Right lobe of liver (tissue), 6 donors: Measurements from ENCODE around the gene TTI1. TPM values are rescaled to one million over a fixed set of nuclear protein-coding genes. Genes with fewer than 3 reads are reported as not detected.
A peak's percentile ranks its signal among the peaks of the same experiment; 100 is the strongest.

Experiments
- ATAC-seq, 4 donors: fragments of 200-7000 bp; cut with Tn5 transposase; one replicate each; pipeline ENCODE4 v1.9.1; 2020; ENCODE audit warnings: mild to moderate bottlenecking in 4 of 4, moderate library complexity in 4 of 4
- DNase-seq, 3 donors: peaks; one replicate each; pipeline ENCODE4 v3.0.0-alpha.2; 2020
- H3K27ac ChIP-seq, 3 donors: fragments of 200-600 bp; one replicate each; pipeline ENCODE4 v1.8.0; 2022
- H3K27me3 ChIP-seq, 2 donors: fragments of 200-600 bp; one replicate each; pipeline ENCODE4 v1.8.0; 2022
- H3K36me3 ChIP-seq, 4 donors: fragments of 200-600 bp; sonication (generic) in 1 of 4; one replicate each; pipeline versions ENCODE4 v1.5.1 to v1.8.0; 2017 to 2022; ENCODE audit warnings: control low read depth in 1 of 4
- H3K4me1 ChIP-seq, 4 donors: fragments of 200-600 bp; sonication (generic) in 1 of 4; one replicate each; pipeline versions ENCODE4 v1.5.1 to v1.8.0; 2017 to 2022; ENCODE audit warnings: control low read depth in 1 of 4
- H3K4me3 ChIP-seq, 3 donors: fragments of 200-600 bp; one replicate each; pipeline ENCODE4 v1.8.0; 2022
- H3K9me3 ChIP-seq, 4 donors: fragments of 200-600 bp; sonication (generic) in 1 of 4; one replicate each; pipeline versions ENCODE4 v1.5.1 to v1.8.0; 2017 to 2022; ENCODE audit warnings: control low read depth in 1 of 4
- POLR2A ChIP-seq: fragments of 450-650 bp; IDR thresholded peaks from one replicate; pipeline ENCODE4 v1.6.1; 2017; ENCODE audit warnings: antibody characterized with exemption, mild to moderate bottlenecking
- WGBS: methylation state at CpG from one replicate; pipeline ENCODE4 v1.1.6; 2018; ENCODE audit warnings: low coverage, low lambda C conversion rate; ENCODE audit not compliant: insufficient coverage; ENCODE audit errors: missing lambda C conversion rate; 5-methylcytosine and 5-hydroxymethylcytosine counted together
- intact Hi-C, 2 donors: fragments of 100-400 bp; cut with DNase I; formaldehyde crosslinking; loops; one replicate each; pipeline versions ENCODE4 v1.11.2 to v1.14.1; 2022
- total RNA-seq, 6 experiments: library from RNA; depleted of rRNA in 2 of 6; stranded (reverse); fragments of >200 nt in 2 of 6; fragmentation: NEBNext Ultra II Directional in 3 of 6; extraction: Animal tissue kit (Norgen Biotek cat#: 25700) in 3 of 6; gene quantifications; one replicate each; pipeline versions ENCODE4 v1.1.0 to v1.2.4, GENCODE V29; 2016 to 2023
- TF ChIP-seq, protein P1 (sequence below), 4 donors: fragments of 200-600 bp in 3 of 4; fragments of 450-650 bp in 1 of 4; IDR thresholded peaks; one replicate each; pipeline versions ENCODE4 v1.5.1 to v1.8.0; 2016 to 2022; ENCODE audit warnings: antibody characterized with exemption in 4 of 4, mild to moderate bottlenecking in 2 of 4
- donor health status: DM: no; HTN: yes; CAD: no.
- donor health status: DM: no; HTN: no; CAD: no.
- donor health status: DM: no; HTN: no; CAD: no.
- donor health status: DM: no; HTN: yes; CAD: no.
- donor health status: DM: no; HTN: yes; CAD: no.

TTI1 gene
- total RNA-seq, 6 experiments from 2014 or later = 8.6 to 14.3 (median 11.3) TPM

DNA sequence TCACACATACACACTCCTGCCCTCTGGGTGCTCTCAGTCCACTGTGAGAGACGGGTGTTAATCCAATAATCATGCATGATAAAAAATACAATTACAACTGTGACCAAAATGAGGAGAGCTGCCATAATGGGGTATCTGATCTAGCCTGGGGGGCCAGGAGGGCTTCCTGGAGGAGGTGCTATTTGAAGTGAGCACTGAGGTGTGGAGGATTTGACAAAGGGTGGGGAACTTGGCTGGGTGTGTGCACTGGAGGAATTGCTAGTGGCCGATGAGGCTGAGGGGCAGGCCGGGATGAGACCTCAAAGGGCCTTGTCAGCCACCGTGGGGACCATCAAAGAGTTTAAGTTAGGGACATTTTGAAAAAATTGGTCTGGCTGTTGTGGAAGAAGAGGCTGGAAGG lies 95.6 kb downstream of the TTI1 start:
- ATAC-seq (no peak), DNase-seq (no peak)
- intact Hi-C loops = no loop called here
- no peak overlapping the region for H3K27ac ChIP-seq
- H3K9me3 ChIP-seq = no peaks in the 10 kb centered on the region
- H3K36me3 ChIP-seq = no peaks in the 10 kb centered on the region
- no peak for TF ChIP-seq POLR2A
- TF ChIP-seq, protein P1, sequence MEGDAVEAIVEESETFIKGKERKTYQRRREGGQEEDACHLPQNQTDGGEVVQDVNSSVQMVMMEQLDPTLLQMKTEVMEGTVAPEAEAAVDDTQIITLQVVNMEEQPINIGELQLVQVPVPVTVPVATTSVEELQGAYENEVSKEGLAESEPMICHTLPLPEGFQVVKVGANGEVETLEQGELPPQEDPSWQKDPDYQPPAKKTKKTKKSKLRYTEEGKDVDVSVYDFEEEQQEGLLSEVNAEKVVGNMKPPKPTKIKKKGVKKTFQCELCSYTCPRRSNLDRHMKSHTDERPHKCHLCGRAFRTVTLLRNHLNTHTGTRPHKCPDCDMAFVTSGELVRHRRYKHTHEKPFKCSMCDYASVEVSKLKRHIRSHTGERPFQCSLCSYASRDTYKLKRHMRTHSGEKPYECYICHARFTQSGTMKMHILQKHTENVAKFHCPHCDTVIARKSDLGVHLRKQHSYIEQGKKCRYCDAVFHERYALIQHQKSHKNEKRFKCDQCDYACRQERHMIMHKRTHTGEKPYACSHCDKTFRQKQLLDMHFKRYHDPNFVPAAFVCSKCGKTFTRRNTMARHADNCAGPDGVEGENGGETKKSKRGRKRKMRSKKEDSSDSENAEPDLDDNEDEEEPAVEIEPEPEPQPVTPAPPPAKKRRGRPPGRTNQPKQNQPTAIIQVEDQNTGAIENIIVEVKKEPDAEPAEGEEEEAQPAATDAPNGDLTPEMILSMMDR (IDR thresholded peaks at IDR 0.05) = no peak
- H3K27me3 ChIP-seq = no peaks in the 10 kb centered on the region
- 75% methylated on average over 3 of the region's 4 CpGs for WGBS
- no peak overlapping the region for H3K4me3 ChIP-seq
- H3K4me1 ChIP-seq = no peaks in the 10 kb centered on the region

DNA sequence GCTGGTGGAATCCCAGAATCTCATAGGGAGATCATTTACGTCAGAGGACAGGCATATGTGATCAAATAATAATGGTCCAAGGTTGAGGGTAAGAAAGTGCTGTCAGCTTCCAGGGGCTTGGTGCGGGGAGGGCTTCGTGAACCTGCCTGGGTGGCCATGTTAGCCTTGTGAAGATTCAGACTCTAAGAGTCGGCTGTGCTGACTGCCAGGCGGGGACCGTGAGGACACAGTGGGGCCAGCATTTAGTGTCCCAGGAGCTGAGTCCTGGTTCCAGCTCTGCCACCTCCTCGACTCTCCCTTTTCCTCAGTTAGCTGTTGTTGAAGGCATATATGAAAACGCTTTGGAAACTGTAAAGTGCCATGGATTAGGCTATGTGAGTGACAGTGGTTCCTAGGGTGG lies 96.8 kb downstream of the TTI1 start:
- Histone ChIP-seq H3K4me1 (no peaks in the 10 kb centered on the region), H3K36me3 (no peaks in the 10 kb centered on the region), H3K4me3 (no peak overlapping the region), H3K27me3 (no peaks in the 10 kb centered on the region), H3K9me3 (no peaks in the 10 kb centered on the region), H3K27ac (no peak overlapping the region)
- no peak for TF ChIP-seq POLR2A
- TF ChIP-seq, protein P1 (IDR thresholded peaks at IDR 0.05) = no peak
- WGBS = 89% methylated on average over 5 of the region's 8 CpGs
- intact Hi-C loops = no loop called here
- ATAC-seq (no peak), DNase-seq (no peak)

DNA sequence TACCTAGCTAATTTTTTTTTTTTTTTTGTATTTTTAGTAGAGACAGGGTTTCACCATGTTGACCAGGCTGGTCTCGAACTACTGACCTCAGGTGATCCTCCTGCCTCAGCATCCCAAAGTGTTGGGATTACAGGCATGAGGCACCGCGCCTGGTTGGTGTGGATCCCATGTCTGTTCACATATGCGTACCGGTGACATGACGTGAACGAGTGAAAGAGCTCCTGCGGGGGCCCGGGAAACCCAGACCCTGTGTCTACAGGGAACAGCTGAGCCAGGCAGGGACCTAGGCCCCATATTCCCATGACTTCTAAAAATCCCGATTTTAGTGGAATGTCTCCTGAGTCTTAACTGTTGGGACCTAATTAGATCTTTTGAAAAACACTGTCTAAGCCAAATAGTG lies 97.2 kb downstream of the TTI1 start:
- H3K27ac ChIP-seq = no peak overlapping the region
- WGBS = 84% methylated on average over 8 of the region's 10 CpGs
- no peaks in the 10 kb centered on the region for H3K36me3 ChIP-seq
- no peaks in the 10 kb centered on the region for H3K4me1 ChIP-seq
- TF ChIP-seq, protein P1 (IDR thresholded peaks at IDR 0.05) = no peak
- no peak for TF ChIP-seq POLR2A
- H3K9me3 ChIP-seq = no peaks in the 10 kb centered on the region
- intact Hi-C loops = no loop called here
- DNase-seq = no peak
- no peak for ATAC-seq
- no peak overlapping the region for H3K4me3 ChIP-seq
- no peaks in the 10 kb centered on the region for H3K27me3 ChIP-seq

DNA sequence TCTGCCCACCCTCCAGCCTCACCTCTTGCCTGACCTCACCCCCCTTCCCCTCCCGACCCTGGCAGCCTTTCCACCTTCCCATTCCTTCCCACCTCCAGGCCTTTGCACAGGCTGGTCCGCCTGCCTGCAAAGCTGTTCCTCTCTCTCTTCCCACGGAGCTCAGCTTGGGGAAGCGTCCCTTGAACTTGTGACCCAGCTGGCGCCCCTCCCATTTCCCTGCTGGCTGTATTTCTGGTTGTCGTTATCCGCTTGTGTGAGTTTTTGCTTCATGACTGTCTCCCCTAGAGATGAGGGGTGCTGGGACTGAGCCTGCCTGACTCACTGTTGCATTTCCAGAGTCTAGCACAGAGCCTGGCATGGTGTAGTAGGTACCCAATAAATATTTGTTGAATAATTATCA lies 97.8 kb downstream of the TTI1 start:
- ATAC-seq (peak; percentile 42 to 64 (median 47)), DNase-seq (peak; percentile 49 to 70 (median 66))
- intact Hi-C loops = no loop called here
- no peak overlapping the region for H3K27ac ChIP-seq
- H3K27me3 ChIP-seq = no peaks in the 10 kb centered on the region
- no peak overlapping the region for H3K4me3 ChIP-seq
- H3K36me3 ChIP-seq = no peaks in the 10 kb centered on the region
- no peaks in the 10 kb centered on the region for H3K9me3 ChIP-seq
- 23% methylated on average over 6 of the region's 7 CpGs for WGBS
- TF ChIP-seq POLR2A = no peak
- TF ChIP-seq, protein P1 (IDR thresholded peaks at IDR 0.05) = no peak
- no peaks in the 10 kb centered on the region for H3K4me1 ChIP-seq
